HepG2 (cell line): Measurements from ENCODE around the gene LGALS8. TPM values are rescaled to one million over a fixed set of nuclear protein-coding genes. Genes with fewer than 3 reads are reported as not detected.
A peak's percentile ranks its signal among the peaks of the same experiment; 100 is the strongest.

Experiments
- BCL6 ChIP-seq: IDR thresholded peaks from 2 replicates; pipeline ENCODE4 v1.6.1; 2016; ENCODE audit warnings: missing genetic modification reagents, missing compliant biosample characterization
- CEBPB ChIP-seq: IDR thresholded peaks from 2 replicates; pipeline ENCODE4 v1.6.1; 2011; ENCODE audit warnings: low read depth, low read length, improper control_type of control experiment, borderline replicate concordance
- DNMT1 ChIP-seq: sonication (generic); formaldehyde crosslinking; IDR thresholded peaks from 2 replicates; pipeline ENCODE4 v1.5.1; 2020; ENCODE audit warnings: mild to moderate bottlenecking, missing genetic modification reagents
- EP300 ChIP-seq, 3 experiments: sonication (generic) in 1 of 3; formaldehyde crosslinking in 1 of 3; IDR thresholded peaks; 2 replicates each; pipeline versions ENCODE4 v1.5.1 to v1.6.1; 2011 to 2020; ENCODE audit warnings: low read depth in 2 of 3, low read length in 2 of 3, borderline replicate concordance in 1 of 3, improper control_type of control experiment in 1 of 3, mild to moderate bottlenecking in 1 of 3, missing genetic modification reagents in 1 of 3, moderate library complexity in 1 of 3
- FLYWCH1 ChIP-seq: sonication (generic); formaldehyde crosslinking; IDR thresholded peaks from 2 replicates; pipeline ENCODE4 v1.8.1; 2023; ENCODE audit warnings: mild to moderate bottlenecking, missing genetic modification reagents
- NR2F6 ChIP-seq, 2 experiments: IDR thresholded peaks; 2 replicates each; pipeline ENCODE4 v1.6.1; 2016; ENCODE audit warnings: antibody characterized with exemption in 1 of 2, mild to moderate bottlenecking in 1 of 2
- SPEN ChIP-seq: sonication (generic); formaldehyde crosslinking; IDR thresholded peaks from 2 replicates; pipeline ENCODE4 v1.5.1; 2020; ENCODE audit warnings: low read depth, mild to moderate bottlenecking, missing genetic modification reagents
- TARDBP ChIP-seq: sonication (generic); formaldehyde crosslinking; IDR thresholded peaks from 2 replicates; pipeline ENCODE4 v1.8.0; 2022; ENCODE audit warnings: mild to moderate bottlenecking, missing genetic modification reagents
- TCF7 ChIP-seq: sonication (generic); IDR thresholded peaks from 2 replicates; pipeline ENCODE4 v1.6.1; 2016; ENCODE audit warnings: antibody characterized with exemption, low read depth
- ZFY ChIP-seq: sonication (generic); formaldehyde crosslinking; IDR thresholded peaks from 2 replicates; pipeline ENCODE4 v1.4.0; 2020; ENCODE audit warnings: missing genetic modification reagents
- ZNF30 ChIP-seq: sonication (generic); formaldehyde crosslinking; IDR thresholded peaks from 2 replicates; pipeline ENCODE4 v1.5.0; 2020; ENCODE audit warnings: mild to moderate bottlenecking, missing genetic modification reagents
- ZNF337 ChIP-seq: sonication (generic); formaldehyde crosslinking; IDR thresholded peaks from 2 replicates; pipeline ENCODE4 v1.5.1; 2020; ENCODE audit warnings: missing genetic modification reagents, low read depth, mild to moderate bottlenecking, borderline replicate concordance
- ZNF501 ChIP-seq: sonication (generic); formaldehyde crosslinking; IDR thresholded peaks from 2 replicates; pipeline ENCODE4 v1.5.1; 2020; ENCODE audit warnings: mild to moderate bottlenecking, moderate library complexity, missing genetic modification reagents
- ZNF572 ChIP-seq: sonication (generic); formaldehyde crosslinking; IDR thresholded peaks from 2 replicates; pipeline ENCODE4 v1.5.1; 2020; ENCODE audit warnings: mild to moderate bottlenecking, missing genetic modification reagents
- polyA plus RNA-seq, 8 experiments: library from polyadenylated mRNA; depleted of rRNA in 3 of 8; stranded (reverse) in 7 of 8; unstranded in 1 of 8; fragments of >200 nt; fragmentation: Illumina TruSeq in 4 of 8; extraction: Trizol in 4 of 8; gene quantifications; 2 replicates each; pipeline versions ENCODE4 v1.2.1 to v1.2.3, GENCODE V29; 2011 to 2016; ENCODE audit warnings: low read depth in 4 of 8, missing spikeins in 1 of 8, mixed read lengths in 1 of 8; ENCODE audit not compliant: insufficient read depth in 1 of 8
- total RNA-seq, 5 experiments: library from RNA; depleted of rRNA; stranded (reverse); fragments of >200 nt; fragmentation: Illumina TruSeq; extraction: Trizol; gene quantifications; 2 replicates each; pipeline ENCODE4 v1.2.3, GENCODE V29; 2016; ENCODE audit warnings: low read depth in 1 of 5
- TF ChIP-seq, protein P1 (sequence below): IDR thresholded peaks from 2 replicates; pipeline ENCODE4 v1.6.1; 2016; ENCODE audit warnings: missing compliant biosample characterization, missing genetic modification reagents, borderline replicate concordance
- TF ChIP-seq, protein P2 (sequence below), 2 experiments: fragments of 450-650 bp in 1 of 2; sonication (generic) in 1 of 2; formaldehyde crosslinking in 1 of 2; IDR thresholded peaks; 2 replicates each; pipeline versions ENCODE4 v1.6.1 to v1.8.0; 2016 to 2022; ENCODE audit warnings: antibody characterized with exemption in 1 of 2, mild to moderate bottlenecking in 1 of 2, missing genetic modification reagents in 1 of 2
- TF ChIP-seq, protein P3 (sequence below): sonication (generic); formaldehyde crosslinking; IDR thresholded peaks from 2 replicates; pipeline ENCODE4 v1.8.1; 2023; ENCODE audit warnings: mild to moderate bottlenecking, missing genetic modification reagents

LGALS8 gene
- total and polyA plus RNA-seq, 2 of the 13 experiments (the other 11 are each of a cell fraction or from before 2014, with no cell fraction given): 29.3 to 185 TPM

DNA sequence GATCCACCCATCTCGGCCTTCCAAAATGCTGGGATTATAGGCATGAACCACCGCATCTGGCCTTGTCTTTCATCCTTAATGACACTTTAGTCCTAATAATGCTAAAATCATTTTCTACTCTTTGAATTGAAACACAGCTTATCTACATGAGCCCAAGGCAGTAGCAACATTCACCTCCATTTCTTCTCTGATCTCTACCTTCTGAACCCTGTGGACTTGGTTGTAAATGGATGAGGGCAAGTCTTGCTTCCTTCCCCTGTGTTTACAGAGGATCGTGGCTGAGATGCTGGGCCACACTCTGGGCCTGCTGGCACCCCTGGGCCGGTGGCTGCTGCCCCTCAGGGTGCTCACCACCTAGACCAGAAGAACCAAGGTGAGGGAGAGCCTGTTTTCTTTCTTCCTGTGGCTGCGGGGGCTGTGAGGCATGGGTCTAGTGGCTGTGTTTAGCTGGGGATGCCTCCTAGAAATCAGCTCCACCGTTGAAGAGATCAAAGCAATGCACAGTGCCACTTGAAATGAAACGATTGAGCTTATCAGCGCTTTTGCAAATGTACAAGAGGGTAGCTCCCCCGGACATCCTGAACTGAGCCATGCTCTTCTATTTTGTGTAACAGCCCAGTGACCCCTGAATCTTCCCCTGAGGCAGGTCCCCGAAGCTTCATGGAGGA, 32.2 kb upstream of the LGALS8 start (continued):
- no peak for TF ChIP-seq ZNF337 (CRISPR knock-in tag)
- 0 out of 2 replicates have a peak, but pooled peaks have one; percentile 15 for TF ChIP-seq SPEN (CRISPR knock-in tag)
- TF ChIP-seq ZNF501 (CRISPR knock-in tag): peak; percentile 78
- peak; percentile 34; the same call in 1 of the 2 replicates for TF ChIP-seq BCL6 (CRISPR knock-in tag)
- no peak for TF ChIP-seq ZNF572
- TF ChIP-seq NR2F6 (IDR thresholded peaks at IDR 0.05): no peak
- TF ChIP-seq NR2F6 (CRISPR knock-in tag; IDR thresholded peaks at IDR 0.05): peak; percentile 19; the same call in 1 of the 2 replicates
- no peak for TF ChIP-seq CEBPB
- TF ChIP-seq, protein P1, sequence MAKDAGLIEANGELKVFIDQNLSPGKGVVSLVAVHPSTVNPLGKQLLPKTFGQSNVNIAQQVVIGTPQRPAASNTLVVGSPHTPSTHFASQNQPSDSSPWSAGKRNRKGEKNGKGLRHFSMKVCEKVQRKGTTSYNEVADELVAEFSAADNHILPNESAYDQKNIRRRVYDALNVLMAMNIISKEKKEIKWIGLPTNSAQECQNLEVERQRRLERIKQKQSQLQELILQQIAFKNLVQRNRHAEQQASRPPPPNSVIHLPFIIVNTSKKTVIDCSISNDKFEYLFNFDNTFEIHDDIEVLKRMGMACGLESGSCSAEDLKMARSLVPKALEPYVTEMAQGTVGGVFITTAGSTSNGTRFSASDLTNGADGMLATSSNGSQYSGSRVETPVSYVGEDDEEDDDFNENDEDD: 0 out of 2 replicates have a peak, but pooled peaks have one; percentile 12
- TF ChIP-seq ZNF30: no peak
- TF ChIP-seq DNMT1: no peak
- TF ChIP-seq EP300 (IDR thresholded peaks at IDR 0.05; ENCODE audit: low read depth in 2 of 2, low read length in 2 of 2): peak in 1 of 2 experiments; percentile 47; a peak in 1 of 4 replicates
- TF ChIP-seq EP300 (CRISPR knock-in tag; IDR thresholded peaks at IDR 0.05; ENCODE audit: borderline replicate concordance): no peak; the same call in 1 of the 2 replicates
- TF ChIP-seq ZFY (CRISPR knock-in tag): peak; percentile 27; the same call in 1 of the 2 replicates
- peak; percentile 33; the same call in 1 of the 2 replicates for TF ChIP-seq TARDBP (CRISPR knock-in tag)
- no peak for TF ChIP-seq FLYWCH1
- TF ChIP-seq, protein P2, sequence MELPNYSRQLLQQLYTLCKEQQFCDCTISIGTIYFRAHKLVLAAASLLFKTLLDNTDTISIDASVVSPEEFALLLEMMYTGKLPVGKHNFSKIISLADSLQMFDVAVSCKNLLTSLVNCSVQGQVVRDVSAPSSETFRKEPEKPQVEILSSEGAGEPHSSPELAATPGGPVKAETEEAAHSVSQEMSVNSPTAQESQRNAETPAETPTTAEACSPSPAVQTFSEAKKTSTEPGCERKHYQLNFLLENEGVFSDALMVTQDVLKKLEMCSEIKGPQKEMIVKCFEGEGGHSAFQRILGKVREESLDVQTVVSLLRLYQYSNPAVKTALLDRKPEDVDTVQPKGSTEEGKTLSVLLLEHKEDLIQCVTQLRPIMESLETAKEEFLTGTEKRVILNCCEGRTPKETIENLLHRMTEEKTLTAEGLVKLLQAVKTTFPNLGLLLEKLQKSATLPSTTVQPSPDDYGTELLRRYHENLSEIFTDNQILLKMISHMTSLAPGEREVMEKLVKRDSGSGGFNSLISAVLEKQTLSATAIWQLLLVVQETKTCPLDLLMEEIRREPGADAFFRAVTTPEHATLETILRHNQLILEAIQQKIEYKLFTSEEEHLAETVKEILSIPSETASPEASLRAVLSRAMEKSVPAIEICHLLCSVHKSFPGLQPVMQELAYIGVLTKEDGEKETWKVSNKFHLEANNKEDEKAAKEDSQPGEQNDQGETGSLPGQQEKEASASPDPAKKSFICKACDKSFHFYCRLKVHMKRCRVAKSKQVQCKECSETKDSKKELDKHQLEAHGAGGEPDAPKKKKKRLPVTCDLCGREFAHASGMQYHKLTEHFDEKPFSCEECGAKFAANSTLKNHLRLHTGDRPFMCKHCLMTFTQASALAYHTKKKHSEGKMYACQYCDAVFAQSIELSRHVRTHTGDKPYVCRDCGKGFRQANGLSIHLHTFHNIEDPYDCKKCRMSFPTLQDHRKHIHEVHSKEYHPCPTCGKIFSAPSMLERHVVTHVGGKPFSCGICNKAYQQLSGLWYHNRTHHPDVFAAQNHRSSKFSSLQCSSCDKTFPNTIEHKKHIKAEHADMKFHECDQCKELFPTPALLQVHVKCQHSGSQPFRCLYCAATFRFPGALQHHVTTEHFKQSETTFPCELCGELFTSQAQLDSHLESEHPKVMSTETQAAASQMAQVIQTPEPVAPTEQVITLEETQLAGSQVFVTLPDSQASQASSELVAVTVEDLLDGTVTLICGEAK (IDR thresholded peaks at IDR 0.05): no peak
- TF ChIP-seq, protein P2 (CRISPR knock-in tag; IDR thresholded peaks at IDR 0.05): no peak
- peak; percentile 84 for TF ChIP-seq TCF7
- TF ChIP-seq, protein P3, sequence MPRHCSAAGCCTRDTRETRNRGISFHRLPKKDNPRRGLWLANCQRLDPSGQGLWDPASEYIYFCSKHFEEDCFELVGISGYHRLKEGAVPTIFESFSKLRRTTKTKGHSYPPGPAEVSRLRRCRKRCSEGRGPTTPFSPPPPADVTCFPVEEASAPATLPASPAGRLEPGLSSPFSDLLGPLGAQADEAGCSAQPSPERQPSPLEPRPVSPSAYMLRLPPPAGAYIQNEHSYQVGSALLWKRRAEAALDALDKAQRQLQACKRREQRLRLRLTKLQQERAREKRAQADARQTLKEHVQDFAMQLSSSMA (CRISPR knock-in tag): 0 out of 2 replicates have a peak, but pooled peaks have one; percentile 15
